Stimulated activated CD4-positive, alpha-beta T cell treated with anti-CD3 and anti-CD28 coated beads, Interleukin-12 subunit alpha, Interleukin-12 subunit beta, amount 100 ng/mL, for 24 hours (primary cell): Measurements from ENCODE around the gene CFL1.

Experiments used
- DNase-seq, 2 experiments: peaks; one replicate each; pipeline ENCODE4 v3.0.0-alpha.2; 2020; ENCODE audit warnings: low read depth in 2 of 2

CFL1 gene

DNA sequence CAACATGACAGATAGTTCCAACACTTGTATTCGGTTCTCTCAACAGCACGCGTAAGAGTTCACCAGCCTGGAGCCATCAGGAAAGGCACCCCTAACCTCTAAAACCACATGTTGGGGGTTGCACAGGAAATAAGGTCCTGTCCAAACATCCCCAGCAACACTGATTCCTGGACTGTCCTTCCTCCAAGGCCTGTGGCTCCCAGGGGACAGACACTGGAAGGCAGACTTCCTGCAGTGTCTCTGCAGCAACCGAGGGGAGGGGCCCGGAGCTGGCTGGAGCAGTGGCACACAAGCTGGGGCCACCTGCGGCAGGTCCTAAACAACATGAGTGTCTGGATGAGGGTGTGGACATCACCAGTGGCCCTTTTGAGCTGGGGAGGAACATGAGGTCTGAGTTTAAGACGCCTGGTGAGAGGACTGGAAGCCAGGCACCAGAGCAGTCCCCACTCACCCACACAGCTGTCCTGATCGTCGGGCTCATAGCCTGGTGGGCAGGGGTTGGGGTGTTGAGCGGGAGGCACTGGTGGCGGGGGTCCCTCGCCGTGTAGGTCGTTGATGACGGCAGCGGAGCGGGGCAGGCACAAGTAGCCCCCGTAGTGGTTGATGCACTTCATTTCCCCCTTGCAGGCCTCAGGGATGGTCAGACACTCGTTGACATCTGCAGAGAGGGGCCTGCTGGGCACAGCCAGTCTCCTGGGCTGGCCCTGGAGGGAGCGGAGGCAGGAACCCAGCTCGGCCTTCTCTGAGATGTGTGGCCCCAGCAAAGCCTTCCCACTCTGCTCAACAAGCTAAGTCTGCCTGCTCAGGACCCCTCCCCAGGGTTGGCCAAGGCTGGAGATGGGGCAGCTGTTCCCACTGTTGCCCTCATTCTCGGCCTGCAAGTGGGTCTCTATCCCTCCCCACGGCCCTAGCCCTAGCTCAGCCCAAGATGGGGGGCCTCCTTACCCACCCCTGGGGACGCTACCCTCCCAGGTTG is 13.0 kb upstream of the CFL1 start:
- no peak for DNase-seq

DNA sequence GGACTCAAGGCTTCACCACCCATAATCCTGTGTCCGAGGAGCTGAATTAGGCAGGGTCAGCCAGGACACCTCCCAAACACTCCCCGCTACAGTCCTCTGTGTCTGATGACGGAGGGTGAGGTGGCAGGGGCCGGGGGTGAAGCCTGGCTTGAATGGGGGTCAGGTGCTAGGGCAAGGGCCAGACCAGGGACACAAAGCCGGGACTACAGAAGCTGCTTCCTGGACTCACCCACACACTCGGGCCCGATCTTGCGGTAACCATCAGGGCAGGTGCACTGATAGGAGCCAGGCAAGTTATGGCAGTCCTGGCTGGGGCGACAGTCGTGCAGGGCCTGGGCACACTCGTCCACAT is 12.3 kb upstream of the CFL1 start:
- DNase-seq: no peak

DNA sequence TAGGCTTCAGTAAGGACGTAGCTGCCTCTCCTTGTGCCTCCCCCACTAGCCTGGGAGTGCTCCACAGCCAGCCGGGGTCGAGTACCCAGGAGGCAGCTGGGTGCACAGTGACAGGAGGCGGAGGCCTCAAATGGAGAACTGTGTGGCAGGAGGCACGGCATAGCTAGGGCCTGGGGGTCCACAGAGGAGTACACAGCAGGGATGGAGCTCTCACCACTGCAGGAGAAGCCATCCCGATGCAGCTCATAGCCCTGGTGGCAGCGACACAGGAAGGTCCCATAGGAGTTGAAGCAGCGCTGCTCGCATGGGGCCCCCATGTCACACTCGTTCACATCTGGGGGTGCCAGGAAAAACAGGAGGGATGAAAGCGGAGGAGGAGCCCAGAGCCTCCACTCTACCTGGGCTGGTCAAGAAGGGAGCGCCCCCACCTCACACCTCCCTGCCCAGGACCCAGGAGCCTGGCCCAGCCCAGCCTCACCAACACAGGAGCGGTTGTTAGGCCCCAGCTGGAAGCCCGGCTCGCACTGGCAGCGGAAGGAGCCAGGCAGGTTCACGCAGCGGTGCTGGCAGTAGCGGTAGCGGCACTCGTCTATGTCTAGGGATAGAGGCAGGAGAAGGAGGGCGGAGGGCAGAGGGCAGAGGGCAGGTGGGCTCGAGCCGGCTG is 11.8 kb upstream of the CFL1 start:
- no peak for DNase-seq

DNA sequence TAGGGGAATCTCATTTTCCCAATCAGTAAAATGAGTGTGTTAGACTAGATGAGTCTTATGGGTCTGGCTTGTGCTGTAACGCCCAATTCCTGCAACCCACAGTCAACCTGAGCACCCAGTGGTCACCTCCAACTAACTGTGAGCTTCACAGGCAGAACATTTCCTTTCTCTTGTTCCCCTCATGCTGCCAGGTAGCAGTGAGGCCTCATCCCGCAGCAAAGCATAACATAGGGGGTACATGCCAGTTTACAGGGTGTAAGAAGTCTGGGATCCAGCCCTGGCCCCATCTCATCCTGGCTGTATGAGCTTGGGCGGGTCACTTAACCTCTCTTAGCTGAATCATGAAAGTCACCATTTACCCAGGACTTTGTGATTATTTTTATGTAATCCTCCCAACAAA is 10.9 kb upstream of the CFL1 start:
- no peak for DNase-seq

DNA sequence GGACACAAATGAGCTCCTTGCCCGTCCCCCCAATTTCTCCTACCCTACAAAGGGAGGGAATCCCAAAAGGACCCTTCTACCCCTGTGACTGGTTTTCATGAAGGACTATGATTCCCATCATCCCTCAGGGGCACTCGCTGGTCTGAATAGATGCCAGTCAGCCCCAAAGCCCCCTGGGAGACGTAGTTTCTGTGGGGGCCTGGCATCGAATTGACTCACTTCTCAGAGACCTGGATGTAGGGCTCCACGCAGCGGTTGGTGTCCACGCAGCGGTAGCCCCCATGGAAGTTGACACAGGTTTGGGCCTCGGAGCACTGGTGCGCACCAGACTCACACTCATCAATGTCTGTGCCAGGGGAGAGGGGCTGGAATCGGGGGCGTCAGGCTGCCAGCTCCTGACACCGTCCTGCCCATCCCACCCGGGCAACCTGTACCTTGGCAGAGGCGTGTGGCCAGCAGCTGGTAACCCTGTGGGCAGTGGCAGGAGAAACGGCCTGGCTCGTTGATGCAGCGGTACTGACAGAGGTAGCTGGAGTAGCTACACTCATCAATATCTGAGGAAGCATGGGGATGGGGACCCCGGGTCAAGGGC is 10.2 kb upstream of the CFL1 start:
- DNase-seq: no peak

DNA sequence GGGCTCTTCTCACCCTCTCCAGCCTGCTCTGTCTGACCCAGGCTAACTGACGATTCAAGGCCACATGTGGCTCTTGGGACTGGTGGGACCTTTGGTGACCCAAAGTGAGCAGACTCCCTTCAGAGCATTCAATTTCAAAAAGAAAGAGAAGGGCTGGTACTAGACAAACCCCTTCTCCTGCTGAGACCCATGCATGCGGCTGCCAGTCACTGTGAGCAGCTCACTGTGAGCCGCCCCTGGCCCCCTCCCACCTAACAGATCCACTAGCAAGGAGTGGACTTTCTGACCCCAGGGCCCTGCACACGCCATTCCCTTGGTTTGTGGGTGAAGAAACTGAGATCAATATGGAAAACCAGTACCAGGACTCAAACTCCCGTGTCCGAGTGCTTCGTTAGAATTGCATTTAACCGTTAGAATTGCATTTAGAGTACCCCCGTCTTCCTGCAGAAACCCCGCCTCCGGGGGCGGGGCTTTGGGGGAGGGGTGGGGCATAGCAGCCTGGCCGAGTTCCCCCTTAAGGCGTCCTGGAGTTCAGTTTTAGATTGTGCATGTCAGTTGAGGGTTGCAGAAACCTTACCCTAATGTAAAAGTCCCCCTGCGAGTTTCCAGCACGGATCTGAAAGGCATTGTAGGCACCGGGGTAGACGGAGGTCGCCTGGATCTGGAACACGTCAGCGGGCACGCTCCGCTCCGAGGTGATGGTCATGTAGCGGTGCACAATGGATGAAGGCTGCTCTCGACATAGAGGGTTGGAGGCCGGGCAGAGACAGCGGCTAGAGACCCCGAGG is 9.5 kb upstream of the CFL1 start:
- DNase-seq: no peak

DNA sequence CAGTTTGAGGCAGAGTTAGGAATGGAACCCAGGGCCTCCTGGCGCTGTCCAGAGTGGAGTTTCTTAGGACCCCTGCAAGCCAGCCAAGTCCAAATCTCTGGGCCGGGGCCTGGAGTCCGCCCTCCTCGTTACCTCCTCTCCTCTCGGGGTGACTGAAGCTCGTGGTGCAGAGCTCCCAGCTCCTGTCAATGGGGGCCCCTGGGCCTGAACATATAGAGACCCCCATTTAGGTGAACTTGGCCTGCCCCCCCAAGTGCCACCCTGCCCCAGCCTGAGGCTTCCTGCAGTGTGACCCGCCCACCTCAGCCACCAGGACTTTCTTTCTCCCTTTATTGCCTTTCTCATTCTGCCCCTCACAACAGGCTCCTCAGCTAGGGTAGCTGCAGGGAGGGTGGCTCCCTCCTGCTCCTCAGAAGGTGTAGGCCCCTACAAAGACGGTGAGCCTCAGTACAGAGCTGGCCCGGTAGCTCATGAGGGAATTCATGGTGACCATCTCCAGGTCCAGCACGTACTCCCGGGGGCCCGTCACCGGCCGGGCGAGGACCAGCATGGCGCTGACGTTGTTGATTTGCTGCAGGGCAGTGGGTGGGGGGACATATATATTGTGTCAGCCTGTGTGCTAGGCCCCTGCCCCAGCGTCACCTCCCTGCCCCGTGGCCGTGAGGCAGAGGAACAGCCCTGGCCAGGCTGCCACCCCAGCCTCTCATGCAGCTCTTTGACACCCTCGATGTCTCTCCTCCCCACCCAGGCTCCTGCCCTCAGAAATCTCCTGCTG is 8.7 kb upstream of the CFL1 start:
- no peak for DNase-seq

DNA sequence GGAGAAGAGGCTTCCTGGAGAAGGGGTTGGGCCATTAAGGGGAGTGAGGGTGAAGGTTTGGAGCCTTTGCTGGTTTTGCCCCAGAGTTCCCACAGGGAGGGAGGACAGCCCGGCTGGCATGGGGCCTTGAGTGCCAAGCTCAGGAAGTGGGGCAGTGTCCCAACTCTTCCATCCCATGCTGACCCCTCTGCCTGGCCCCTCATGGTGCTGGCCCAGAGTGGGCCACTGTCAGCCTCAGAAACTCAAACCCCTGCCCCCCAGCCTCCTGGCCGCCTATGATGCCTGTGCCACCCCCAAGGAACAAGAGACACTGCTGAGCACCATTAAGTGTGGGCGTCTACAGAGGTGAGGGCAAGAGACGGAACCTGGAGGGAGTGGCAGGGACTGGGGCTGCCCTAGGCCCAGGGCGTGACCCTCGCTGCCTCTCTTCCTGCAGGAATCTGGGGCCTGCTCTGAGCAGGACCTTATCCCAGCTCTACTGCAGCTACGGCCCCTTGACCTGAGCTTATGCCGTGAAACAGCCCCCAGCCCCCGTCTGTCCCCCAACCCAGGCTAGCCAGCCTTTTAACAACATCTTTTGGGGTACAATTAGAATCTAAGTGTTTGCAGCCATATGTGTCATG is 7.7 kb upstream of the CFL1 start:
- no peak for DNase-seq

DNA sequence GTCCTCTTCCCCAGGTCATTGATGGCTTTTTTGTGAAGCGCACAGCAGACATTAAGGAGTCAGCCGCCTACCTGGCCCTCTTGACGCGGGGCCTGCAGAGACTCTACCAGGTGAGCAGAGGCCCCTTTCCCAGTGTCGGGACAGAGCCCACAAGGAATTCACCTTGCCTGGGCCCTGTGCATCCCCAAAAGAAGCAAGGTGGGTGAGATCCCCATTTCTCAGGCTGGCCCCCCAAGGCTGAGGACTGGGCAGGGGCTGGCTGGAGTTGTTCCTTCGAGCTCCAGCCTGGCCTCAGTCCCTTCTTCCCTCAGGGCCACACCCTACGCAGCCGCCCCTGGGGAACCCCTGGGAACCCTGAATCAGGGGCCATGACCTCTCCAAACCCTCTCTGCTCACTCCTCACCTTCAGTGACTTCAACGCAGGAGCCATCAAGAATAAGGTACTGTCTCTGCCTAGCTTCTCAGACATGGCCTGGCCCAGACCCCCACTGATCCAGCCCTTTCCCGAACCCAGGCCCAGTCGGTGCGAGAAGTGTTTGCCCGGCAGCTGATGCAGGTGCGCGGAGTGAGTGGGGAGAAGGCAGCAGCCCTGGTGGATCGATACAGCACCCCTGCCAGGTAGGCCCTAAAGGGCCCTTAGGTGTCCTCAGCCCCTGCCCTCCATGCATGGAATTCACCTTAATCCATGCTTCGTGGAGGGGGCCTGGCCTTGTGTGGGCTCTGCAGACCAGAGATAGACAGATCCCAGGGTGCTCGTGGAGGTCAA is 6.9 kb upstream of the CFL1 start:
- no peak for DNase-seq

DNA sequence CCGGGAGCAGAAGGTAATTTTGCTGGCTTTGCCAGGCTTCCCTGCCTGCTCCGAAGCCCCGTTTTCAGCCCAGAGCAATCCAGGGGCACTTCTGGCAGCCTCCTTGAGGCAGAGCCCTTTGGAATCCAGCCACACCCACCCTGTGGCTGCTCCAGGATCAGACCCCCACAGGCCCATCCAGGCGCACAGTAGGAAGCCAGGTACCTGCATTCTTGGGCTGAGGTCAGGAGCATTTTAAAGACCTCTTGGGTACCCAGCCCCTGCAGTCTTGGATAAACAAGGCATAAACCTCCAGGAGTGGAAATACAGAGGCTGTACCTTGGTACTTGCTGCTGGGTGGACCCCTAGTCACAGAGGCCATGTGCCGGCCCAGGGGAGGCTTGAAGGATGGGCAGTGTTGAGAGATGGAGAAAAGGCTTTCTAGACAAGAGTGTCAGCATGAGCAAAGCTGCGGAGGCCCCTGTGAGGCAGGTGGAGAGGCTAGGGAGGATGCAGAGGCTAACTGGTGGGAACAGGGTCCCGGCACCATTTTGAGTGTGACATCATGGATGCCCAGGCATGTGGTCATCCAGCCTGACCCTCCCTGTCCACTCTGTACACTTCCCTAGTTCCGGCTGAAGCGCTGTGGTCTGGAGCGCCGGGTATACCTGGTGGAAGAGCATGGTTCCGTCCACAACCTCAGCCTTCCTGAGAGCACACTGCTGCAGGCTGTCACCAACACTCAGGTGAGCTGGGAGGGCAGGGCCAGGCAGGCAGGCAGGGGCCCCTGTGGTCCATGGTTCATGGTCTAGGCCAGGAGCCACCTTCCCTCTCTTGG is 6.1 kb upstream of the CFL1 start:
- DNase-seq: no peak

DNA sequence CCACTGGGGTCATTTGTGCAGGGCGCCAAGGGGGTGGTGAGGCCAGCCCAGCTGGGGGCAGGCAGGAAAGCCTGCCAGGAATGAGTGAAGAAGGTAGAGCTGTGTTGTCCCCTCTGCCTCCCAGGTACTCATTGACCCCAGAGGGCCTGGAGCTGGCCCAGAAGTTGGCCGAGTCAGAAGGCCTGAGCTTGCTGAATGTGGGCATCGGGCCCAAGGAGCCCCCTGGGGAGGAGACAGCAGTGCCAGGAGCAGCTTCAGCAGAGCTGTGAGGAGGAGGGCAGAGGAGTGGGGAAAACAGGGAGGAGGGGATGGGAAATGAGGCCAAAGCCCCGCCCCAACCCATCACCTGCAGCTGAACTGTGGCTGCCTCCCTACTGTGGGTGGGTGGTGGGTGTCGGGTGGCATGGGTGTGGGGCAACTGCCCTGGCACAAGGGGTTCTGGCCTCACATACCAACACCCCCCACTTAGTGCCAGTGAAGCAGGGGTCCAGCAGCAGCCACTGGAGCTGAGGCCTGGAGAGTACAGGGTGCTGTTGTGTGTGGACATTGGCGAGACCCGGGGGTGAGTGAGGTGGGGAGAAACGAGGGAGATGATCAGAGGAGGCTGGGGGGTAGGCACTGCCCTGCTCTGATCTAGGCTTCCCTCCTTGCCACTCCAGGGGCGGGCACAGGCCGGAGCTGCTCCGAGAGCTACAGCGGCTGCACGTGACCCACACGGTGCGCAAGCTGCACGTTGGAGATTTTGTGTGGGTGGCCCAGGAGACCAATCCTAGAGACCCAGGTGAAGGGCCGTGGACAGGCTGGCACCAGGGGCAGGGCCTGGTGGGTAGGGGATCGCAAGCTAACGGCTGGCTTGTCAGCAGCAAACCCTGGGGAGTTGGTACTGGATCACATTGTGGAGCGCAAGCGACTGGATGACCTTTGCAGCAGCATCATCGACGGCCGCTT is 5.2 kb upstream of the CFL1 start:
- no peak for DNase-seq

DNA sequence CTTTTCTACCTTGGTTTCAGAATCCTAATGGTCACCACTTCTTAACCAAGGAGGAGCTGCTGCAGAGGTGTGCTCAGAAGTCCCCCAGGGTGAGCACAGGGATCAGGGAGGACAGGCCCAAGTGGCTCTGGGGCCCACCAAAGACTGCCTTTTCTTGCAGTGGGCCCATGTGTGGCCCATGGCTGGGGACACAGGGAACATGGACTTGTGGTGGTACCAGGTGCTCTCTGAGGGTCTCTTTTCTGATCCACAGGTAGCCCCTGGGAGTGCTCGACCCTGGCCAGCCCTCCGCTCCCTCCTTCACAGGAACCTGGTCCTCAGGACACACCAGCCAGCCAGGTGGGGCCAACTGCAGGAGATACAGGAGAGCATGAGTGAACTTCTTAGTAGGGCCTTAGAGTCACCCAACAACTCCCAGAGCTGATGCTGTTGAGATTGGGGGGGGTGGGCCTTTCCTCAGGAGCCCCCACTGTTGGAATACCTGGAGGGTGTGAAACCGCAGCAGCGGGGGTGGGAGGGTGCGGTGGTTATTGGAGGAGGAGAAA is 4.3 kb upstream of the CFL1 start:
- DNase-seq: no peak

DNA sequence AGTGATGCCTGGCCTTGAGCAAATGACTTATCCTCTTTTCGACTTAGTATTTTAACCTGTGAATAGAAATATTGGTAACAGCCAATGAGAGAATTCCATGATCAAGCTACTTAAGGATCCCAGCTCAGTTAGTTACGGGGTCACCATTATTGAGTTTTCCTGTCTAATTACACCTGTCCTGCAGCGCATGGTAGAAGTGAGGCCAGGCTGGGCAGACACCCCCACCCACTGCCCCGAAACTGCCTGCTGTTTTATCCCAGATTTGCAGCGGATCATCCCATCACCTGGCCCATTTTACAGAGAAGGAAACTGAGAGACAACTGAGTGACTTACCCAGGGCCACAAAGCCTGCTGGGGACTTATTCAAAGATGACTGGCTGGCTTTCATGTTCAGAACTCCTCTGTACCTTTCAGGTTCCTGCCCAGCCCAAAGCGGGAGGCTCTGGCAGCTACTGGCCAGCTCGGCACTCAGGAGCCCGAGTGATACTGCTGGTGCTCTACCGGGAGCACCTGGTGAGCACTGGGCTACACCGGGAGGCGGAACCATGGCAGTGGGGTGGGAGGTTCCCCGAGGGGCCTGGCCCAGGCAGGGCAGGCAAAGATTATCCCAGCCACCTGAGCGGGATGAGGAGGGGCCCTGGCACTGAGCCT is 3.7 kb upstream of the CFL1 start:
- DNase-seq: no peak

DNA sequence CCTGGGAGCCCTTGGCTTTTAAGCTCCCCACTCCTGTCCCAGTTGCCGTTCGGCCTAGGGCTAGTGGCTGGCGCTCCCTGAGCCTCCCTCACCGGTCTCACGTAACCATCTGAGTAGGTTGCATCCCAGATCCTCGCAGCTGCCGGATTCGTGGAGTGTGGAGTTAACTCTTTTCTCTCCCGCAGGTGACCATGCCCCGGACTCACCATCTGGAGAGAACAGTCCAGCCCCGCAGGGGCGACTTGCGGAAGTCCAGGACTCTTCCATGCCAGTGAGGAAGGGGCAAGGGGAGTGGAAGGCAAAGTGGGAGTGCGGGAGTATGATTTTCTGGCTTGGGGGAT is 3.2 kb upstream of the CFL1 start:
- DNase-seq: no peak

DNA sequence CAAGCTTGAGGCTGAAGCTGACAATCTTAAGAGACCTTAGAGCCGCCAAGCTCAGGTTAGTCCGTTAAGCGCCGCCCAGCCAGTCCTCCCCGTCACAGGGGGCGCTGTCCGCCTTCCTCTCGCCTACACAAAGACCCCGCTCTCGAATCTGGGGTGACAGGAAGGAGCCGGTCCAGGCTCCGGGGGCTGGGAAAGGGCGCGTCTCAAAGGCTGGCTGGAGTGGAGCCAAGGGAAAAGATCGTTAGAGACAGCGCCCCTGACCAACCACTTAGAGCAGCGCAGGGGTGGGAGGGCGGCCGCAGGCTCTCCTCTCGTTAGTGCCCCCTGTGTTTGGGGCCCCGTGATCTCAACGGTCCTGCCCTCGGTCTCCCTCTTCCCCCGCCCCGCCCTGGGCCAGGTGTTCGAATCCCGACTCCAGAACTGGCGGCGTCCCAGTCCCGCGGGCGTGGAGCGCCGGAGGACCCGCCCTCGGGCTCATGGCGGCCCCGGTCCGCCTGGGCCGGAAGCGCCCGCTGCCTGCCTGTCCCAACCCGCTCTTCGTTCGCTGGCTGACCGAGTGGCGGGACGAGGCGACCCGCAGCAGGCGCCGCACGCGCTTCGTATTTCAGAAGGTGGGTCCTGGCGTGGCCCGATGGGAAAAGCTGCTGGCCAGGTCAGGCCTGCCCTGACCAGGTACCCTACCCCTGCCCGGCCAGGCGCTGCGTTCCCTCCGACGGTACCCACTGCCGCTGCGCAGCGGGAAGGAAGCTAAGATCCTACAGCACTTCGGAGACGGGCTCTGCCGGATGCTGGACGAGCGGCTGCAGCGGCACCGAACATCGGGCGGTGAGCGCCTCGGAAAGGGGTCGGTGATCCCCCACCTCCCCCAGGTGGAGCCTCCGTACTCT is 2.5 kb upstream of the CFL1 start, which contains the start of gene MUS81:
Gene MUS81, plus strand, starts transcription at position 156 of the 887 bp plus-strand sequence. Its CDS starts 321 bp downstream, at position 477.
- peak; percentile 90 to 95 for DNase-seq

DNA sequence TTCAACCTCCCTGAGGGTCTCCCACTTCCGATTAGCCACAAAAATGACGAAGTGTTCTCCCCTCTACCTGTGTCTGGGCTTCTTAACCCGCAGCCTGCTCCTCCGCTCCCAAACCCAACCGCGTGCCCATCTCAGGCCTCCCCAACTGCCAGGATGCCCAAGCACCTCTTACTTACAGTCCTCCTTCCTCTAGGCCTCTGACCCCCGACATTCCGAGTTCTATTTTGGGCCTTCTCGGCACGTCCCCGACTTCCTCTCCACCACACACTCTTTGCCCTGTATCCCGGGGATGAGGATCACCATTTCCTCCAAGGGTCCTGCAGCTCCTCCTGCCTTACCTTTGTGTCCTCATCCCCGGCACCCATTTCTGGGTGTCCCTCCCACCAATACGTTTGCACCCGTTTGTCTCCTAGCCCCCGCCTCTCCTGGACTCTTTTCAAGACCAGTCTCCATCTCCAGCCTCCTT is 1.9 kb upstream of the CFL1 start:
- peak in 1 of 2 experiments; percentile 37 for DNase-seq
